HG03139 (cell line): ENCODE measurements around the gene SRF.
A peak's percentile ranks its signal among the peaks of the same experiment; 100 is the strongest.

Experiments
- ATAC-seq: cut with Tn5 transposase; IDR thresholded peaks from one replicate; pipeline ENCODE4 v1.9.1; 2021; ENCODE audit not compliant: unreplicated experiment

The SRF gene

GRCh38 chr6:43207286-43207685 lies 36.2 kb downstream of the SRF start:
- ATAC-seq: no peak

GRCh38 chr6:43211955-43212354 lies 40.9 kb downstream of the SRF start:
- no peak for ATAC-seq

DNA sequence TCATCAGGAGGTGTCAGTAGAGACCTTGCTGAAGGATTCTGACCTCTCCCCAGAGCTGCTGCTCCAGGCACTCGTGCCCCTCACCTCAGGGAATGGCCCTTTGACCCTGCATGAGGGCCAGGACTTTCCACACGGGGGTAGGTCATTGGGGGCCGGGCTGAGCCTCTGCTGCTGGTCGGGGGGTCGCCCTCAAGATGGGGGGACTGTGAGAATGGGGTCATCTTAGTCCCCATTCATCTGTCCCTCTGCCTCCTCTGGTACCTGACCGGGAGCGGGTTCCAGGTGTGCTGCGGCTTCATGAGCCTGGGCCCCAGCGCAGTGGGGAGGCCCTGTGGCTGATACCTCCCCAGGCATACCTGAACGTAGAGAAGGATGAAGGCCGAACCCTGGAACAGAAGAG lies 42.4 kb downstream of the SRF start:
- ATAC-seq: no peak

- ATAC-seq: no peak
Measured at GRCh38 chr6:43215066-43215465, 44.0 kb downstream of the SRF start.

- ATAC-seq: no peak
Measured at GRCh38 chr6:43216200-43216599, 45.1 kb downstream of the SRF start.

GRCh38 chr6:43217351-43217750 lies 46.3 kb downstream of the SRF start:
- ATAC-seq: no peak

- no peak for ATAC-seq
Measured at GRCh38 chr6:43219119-43219518, 48.0 kb downstream of the SRF start.

DNA sequence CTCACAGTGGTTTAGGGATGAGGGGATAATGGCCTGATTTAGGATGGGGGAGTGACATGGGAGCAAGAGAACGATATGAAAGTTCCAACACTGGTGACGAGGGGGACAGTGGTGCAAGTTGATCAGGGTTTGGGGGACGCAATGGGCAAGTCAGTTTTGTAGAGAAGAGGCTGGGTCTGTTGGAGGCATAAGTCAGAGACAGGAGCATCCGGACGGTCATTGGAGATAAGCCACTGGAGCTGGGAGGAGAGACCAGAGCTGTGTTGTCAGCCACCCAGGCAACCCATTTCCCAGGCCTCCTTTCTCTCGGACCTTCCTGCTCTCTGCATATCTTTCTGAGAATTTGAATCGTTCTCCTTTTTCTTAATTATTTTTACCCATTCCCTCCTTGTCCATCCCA lies 48.7 kb downstream of the SRF start:
- ATAC-seq: no peak

DNA sequence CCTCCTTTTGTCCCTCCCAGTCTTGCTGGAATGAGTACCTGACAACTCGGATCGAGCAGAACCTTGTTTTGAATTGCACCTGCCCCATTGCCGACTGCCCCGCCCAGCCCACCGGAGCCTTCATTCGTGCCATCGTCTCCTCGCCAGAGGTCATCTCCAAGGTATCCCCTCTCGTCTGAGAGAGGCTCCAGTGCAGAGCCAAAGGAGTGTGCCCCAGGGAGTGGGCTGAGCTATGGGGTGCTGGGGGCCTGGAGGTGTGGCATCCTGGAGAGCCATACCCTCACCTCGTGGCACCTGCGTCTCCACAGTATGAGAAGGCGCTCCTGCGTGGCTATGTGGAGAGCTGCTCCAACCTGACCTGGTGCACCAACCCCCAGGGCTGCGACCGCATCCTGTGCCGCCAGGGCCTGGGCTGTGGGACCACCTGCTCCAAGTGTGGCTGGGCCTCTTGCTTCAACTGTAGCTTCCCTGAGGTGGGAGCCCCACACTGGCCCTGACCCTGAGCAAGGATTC lies 49.4 kb downstream of the SRF start:
- no peak for ATAC-seq

DNA sequence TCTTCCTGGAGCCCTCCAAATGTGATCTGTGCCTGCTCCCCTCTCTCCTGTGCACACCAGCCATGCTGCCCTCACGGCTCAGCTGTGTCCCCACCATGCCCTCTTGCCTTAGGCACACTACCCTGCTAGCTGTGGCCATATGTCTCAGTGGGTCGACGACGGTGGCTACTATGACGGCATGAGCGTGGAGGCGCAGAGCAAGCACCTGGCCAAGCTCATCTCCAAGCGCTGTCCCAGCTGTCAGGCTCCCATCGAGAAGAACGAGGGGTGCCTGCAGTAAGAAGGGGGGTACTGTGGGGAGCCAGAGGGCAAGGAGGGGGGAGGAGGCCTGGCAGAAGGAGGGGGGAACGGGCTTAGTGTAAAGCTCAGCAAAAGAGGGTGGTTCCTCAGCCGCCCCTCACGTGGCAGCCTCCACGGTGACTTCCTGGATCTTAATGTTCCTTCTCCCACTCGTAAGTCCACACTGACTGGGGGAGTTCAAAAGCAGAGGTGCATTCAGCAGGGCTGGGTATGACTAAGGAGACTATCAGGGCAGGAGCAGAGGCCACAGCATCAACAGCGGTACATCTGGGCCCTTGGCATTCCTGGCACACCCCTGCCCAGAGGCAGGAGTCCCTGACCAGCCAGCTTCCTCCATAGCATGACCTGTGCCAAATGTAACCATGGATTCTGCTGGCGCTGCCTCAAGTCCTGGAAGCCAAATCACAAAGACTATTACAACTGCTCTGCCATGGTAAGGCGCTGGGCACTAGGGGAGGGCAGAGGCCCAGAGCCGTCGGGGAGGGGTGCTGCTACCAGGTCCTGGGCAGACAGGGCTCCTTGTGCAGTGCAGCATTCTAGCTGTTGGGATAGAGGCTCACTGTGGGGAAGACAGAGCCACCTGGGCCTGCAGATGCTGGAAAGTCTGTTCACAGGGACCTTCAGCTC lies 50.2 kb downstream of the SRF start:
- ATAC-seq: no peak

DNA sequence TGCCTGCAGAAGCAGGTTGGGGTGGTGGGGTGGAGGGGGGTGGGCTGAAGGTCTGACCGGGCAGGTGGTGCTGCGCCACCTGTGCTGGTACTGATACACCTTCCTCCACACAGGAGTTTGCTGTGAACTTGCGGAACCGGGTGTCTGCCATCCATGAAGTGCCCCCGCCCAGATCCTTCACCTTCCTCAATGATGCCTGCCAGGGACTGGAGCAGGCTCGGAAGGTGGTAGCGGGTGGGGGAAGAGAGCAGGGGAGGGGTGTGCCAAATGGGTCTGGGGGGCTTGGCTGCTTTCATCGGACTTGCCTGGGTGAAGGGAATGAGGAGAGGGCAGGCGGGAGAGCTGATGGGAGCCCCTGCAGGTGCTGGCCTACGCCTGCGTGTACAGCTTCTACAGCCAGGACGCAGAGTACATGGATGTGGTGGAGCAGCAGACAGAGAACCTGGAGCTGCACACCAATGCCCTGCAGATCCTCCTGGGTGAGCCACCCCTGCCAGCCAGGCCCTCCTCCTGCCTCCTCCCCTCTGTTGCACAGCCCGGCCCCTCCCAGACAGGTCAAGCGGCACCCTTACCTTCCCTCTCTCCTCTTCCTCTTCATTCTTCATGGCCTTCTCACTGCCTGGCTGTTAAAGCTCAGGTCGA lies 51.5 kb downstream of the SRF start:
- no peak for ATAC-seq

- no peak for ATAC-seq
Measured at GRCh38 chr6:43223175-43223574, 52.1 kb downstream of the SRF start.

- no peak for ATAC-seq
Measured at GRCh38 chr6:43226192-43226851, 55.3 kb downstream of the SRF start.

DNA sequence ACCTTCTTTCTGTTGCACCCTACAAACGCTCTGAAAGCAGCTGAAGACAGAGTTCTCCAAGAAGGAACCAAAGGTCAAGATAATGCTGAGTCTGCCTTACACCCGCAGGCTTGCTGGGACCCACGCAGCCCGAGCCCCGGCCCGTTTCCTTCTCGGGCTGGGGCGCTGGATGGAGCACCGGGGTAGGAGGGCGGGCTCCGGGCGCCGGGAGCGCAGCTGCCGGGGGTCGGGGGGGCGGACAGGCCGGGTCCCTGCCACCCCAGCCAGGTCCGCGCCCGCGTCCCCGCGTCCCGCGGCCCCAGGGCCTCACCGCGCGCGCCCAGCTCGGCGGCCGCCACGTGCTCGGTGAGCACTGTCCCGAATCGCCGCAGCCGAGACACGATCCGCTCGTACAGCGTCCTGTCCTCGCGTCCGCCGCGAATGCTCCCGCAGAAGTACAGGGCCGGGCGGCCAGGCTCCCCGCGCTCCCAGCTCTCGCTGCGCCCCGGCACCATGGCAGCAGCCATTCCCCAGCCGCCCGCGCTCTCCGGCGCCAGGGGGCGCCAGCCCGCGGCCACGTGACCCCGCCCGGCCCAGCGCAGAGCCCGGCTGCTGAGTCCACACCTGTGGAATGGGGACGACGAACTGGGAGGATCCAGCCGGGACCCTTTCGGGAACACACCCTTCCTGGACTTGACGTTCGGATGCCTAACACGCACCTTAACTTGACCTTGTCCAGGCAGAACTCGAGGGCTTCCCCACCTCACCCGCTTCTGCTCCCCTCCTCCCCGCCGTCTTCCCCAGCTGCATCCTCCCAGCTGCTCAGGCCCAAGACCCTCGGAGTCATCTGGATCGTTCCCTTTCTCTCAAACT lies 58.1 kb downstream of the SRF start, which contains the start of gene DNPH1:
TSS of gene DNPH1 (minus strand) at position 531 of the 852 bp plus-strand sequence. CDS start at position 506, 25 bp downstream.
- peak; percentile 66 for ATAC-seq

DNA sequence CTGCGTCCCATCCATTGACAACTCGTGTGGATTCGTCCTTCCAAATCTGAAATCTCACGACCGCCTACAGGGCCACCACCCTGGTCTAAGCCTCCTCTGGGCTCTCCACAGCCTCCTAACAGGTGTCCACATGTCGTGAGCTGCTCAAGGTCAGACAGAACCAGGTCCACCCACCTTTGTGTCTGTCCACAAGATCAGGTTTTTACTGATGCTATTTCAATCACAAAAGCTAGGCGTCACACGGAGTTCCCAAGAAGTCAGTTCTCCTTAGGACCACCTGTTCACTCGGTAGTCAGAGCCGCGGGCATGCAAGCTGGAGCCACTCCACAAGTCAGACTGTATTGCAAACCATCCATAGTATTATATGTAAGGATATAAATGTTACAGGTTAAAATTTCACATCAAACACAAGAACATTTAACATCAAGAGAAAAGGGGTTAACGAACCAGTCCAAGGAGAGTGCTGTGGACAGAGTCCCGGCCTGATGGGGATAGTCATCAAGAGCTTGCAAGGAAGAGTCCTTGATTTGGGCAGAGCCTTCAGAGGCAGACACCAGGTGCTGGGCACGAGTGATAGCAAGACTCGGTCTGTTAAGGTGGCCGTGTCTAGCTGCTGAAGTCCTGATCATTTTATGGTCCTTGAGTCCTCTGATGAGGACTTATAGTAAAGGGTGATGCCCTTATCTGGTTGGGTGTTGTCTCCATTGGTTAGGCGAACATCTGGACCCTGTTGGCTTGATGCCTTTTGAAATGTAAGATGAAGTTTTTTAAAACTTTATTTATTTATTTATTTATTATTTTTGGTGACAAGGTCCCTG lies 58.9 kb downstream of the SRF start:
- ATAC-seq: no peak

- no peak for ATAC-seq
Measured at GRCh38 chr6:43231053-43231452, 60.0 kb downstream of the SRF start.
